ENCODE data around the gene MRPL58.

Gene MRPL58

DNA sequence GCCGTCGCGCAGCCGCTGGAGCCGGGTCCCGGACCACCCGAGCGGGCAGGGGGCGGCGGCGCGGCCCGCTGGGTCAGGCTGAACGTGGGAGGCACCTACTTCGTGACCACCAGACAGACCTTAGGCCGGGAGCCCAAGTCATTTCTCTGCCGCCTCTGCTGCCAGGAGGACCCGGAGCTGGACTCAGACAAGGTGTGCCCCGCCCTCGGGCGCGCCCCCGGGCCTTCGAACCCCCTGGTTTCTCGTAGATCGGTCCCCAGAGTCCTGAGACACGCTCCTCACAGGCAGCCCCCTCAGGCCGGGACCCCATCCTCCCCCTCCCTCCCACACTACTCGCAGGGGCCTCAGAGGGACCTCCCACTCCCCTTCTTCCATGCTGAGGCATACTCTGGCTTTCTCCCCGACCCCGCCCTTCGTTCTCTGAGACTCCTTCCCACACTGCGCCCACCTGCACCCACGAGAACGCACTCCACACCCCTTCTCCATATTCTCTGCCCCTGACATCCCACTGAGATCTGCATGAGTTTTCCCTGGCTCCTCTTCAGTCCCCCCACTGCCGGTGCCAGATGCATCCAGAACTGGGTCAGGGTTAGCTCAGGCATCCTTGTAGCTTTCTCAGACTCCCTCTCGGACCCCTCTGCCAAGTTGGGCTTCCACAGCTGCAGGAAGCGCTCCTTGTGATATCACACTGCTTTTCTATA lies 35.1 kb downstream of the MRPL58 start:
- DNase-seq (ENCODE audit: low spot score): no peak

- DNase-seq (ENCODE audit: low spot score): peak; percentile 50
These were observed 35.9 kb downstream of the MRPL58 start for GRCh38 chr17:75048249-75048878.

GRCh38 chr17:75049057-75049456 lies 36.6 kb downstream of the MRPL58 start:
- DNase-seq (ENCODE audit: low spot score): no peak

DNA sequence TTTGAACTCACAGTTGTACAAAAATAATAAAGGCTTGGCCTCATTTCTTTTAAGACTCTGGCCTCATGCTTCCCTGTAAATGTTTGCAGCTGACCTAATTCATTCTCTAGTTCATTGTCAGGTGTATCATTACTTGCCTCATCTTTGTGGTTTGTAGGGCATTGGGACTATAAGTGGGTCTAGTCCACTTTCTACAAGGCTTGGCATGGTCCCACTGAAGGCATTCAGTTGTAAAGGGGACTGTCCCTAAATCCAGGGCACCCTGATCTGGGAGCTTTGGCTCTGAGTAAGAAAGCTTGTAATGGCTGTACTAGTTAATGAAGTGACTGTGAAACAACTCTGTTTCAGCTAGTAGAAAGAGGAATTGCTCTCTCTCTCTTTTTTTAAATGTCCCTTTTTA lies 37.2 kb downstream of the MRPL58 start:
- no peak for DNase-seq (ENCODE audit: low spot score)

DNA sequence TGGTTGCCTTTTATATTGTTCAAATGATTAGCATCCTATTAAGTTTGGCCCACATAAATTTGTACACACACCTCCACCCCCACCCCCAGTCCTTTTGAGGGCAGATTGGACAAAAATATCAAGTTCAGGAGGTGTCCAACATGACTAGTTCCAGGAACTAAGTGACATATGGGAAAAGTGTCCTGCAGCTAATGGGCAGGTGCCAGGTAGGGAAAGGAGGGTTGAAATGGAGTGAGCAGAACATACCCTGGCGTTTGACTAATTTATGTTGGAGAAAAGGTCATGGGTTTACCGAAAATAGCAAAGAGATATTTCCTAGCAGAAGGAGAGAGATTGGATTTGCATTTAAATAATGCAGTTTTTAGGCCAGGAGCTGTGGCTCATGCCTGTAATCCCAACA lies 39.5 kb downstream of the MRPL58 start:
- no peak for DNase-seq (ENCODE audit: low spot score)

DNA sequence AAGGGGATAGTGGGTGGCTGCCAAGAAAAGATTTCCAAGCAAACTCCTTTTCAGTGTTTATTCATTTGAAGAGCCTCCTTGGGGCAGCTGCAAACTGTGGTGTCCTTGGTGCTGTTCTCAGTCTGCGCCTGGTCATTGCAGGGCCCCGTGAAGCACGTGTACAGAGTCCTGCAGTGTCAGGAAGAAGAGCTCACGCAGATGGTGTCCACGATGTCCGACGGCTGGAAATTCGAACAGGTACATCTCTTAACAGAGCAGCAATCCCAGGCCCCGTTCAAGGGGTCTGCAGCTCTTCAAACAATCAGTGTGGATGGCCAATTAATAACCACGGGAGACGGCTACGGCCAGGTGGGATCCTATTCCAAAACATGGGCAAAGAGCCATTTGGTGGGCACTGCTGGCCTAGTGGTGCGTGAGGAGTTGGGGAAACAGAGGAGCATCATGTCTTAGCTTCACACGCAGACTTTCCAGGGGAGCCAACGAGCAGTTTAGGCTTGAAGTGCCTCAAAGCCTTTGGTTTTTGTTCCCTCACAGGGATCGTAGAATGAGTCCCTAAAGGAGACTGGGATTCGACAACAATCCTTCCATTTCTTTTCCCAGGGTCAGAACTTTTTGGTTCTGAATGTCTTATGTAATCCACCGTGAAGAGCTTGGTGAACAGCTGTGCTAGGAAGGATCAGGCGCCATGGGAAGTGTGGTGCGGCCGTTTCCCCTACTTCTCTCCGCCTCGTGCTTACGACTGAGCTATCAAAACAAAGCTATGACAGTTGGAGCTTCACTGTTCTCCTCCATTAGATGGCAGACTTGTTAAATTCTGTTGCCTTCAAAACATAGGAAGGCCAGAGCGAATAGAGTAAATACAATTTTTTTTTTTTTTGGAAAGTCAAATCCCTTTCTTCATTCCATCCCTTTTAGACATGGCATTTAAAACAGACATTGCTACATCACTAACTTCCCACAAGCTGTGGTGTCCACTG lies 47.2 kb downstream of the MRPL58 start:
- DNase-seq (ENCODE audit: low spot score): peak; percentile 81

- peak; percentile 87 for DNase-seq (ENCODE audit: low spot score)
These were observed 48.1 kb downstream of the MRPL58 start for GRCh38 chr17:75060434-75061054.

DNA sequence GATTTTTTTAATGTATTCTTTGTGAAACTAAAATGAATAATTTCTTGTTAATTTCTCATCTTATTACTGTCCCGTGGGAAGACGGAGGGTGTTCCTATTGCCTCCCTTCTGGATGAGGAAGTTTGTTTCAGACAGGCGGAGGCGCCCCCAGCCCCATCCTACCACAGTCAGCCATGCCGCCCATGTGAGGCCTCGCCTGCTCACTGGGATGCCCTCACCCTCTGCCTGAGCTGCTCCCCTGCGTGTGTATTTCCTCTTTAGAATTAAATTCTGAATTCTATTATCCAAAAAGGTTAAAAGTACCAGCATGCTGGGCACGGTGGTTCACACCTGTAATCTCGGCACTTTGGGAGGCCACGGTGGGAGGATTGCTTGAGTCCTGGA lies 48.6 kb downstream of the MRPL58 start:
- peak; percentile 74 for DNase-seq (ENCODE audit: low spot score)

GRCh38 chr17:75061618-75062017 lies 49.1 kb downstream of the MRPL58 start:
- peak; percentile 56 for DNase-seq (ENCODE audit: low spot score)

DNA sequence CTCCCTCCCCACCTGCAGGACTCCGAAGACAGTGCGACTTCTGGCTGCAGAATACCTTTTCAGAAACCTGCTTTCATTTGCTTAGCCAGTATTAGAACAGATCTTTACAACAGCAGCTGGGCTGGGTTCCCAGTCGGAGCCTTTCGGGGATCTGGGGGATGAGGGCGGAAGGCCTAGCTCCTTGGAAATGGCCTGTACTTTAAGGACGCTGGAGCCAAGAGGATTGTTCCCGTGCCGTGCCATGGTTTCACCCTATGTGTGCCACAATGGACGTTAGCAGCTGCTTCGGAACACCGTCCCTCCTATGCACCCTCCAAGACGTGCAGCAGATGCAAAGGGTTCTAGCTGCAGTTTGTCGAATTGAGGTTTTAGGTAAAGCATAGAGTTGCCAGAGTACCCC lies 50.7 kb downstream of the MRPL58 start:
- DNase-seq (ENCODE audit: low spot score): no peak

GRCh38 chr17:75063626-75064025 lies 51.2 kb downstream of the MRPL58 start:
- no peak for DNase-seq (ENCODE audit: low spot score)

DNA sequence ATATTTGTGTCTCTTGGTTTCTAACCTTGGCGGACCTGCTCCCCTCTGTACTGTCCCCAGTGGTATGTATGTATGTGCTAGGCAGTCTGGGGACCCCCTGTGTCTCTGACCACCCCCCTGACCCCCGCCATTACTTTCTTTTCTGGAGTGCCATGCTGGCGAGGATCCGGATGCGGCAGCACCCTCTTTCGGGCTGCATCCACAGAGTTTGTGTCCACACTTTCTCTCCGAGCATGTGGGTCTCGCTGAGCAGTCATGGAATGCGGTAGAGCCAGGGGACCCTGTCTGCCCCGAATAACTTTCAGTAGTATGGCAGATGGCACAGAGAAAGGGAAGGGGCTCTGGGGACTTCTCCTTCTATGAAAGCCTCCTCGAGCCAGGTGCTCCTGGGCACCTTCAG lies 51.6 kb downstream of the MRPL58 start:
- no peak for DNase-seq (ENCODE audit: low spot score)

GRCh38 chr17:75064460-75064859 lies 52.0 kb downstream of the MRPL58 start:
- DNase-seq (ENCODE audit: low spot score): no peak

GRCh38 chr17:75064867-75065561 lies 52.5 kb downstream of the MRPL58 start:
- DNase-seq (ENCODE audit: low spot score): no peak

DNA sequence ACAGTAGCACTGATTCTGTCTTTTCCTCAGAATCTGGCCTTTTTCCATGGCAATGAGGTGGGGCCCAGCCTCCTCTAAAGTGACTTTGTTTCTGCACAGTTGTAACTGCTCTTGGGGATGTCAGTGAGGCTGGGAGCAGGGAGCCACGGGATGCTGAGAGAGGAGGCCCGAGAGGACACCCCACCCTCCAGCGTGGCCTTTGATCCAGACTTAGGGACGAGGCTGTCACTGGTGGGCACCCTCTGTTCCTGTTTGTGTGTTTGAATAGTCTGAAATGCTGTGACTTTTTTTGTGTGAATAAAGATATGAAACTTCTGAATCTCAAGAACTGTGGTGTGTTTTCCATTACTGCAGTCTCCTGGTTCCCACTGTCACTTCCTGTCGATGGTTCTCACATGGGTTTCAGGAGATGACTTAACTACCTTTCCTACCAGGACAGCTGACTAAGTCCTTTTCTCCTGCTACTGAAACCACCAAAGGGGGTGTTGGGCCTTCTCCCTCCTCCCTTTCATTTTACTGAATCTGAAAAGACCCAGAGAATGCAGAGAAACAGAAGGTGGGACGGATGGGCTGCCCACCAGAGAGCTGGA lies 53.2 kb downstream of the MRPL58 start:
- DNase-seq (ENCODE audit: low spot score): no peak

DNA sequence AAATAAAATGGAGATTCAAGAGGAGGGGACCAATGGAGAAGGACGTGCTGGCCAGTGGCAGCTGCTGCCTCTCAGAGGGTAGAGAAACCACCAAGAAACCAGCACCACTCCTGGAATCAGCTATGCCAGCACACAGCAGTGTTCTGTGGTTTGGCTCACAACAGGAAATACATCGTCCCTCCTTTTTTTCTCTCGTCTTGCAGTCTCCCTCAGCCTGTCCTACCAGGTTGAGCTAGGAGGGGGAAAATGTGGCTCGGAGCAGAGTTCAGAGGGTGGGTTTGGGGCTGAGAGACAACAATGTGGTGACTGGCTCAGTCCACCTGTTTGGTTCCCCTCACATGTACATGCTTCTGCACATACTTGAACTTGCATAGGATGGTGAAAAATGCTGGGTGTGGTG lies 55.4 kb downstream of the MRPL58 start:
- no peak for DNase-seq (ENCODE audit: low spot score)

- DNase-seq (ENCODE audit: low spot score): no peak
These were observed 56.3 kb downstream of the MRPL58 start for GRCh38 chr17:75068750-75069149.

DNA sequence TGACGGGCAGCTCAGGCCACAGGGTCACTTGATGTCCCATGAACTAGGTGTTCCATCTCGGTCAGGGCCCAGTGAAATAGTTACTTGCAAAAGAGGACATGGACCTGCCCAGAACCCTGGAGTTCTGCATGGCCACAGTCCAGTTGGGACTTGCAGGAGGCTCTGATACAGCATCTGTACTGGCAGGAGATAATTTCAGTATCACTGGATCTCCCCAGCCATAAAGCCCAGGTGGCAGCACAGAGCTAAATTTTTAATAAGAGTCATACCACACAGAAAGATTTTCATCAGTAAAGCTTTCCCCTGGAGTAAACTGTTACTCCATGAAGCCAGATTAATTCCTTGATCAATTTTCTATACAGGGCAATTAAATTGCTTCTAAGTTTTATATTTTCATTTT lies 57.3 kb downstream of the MRPL58 start:
- DNase-seq (ENCODE audit: low spot score): peak; percentile 66

Data from D341Med (cell line).